GM21723 (cell line): ENCODE results near the gene FICD.
A peak's percentile ranks its signal among the peaks of the same experiment; 100 is the strongest.
"Not testable (repeated sequence)": the region's sequence is repeated elsewhere in the genome, so short reads cannot be mapped to it uniquely, and the experiment has no call there.

ENCODE experiments used
- ATAC-seq: cut with Tn5 transposase; IDR thresholded peaks from one replicate; pipeline ENCODE4 v1.9.1; 2021; ENCODE audit warnings: mild to moderate bottlenecking, moderate library complexity; ENCODE audit not compliant: unreplicated experiment

Gene FICD

GRCh38 chr12:108514973-108515814 is at the start of gene FICD:
Gene FICD, plus strand, starts transcription at chr12:108515277. Its CDS starts 1,696 bp downstream, at chr12:108516973.
- peak; percentile 74 for ATAC-seq

DNA sequence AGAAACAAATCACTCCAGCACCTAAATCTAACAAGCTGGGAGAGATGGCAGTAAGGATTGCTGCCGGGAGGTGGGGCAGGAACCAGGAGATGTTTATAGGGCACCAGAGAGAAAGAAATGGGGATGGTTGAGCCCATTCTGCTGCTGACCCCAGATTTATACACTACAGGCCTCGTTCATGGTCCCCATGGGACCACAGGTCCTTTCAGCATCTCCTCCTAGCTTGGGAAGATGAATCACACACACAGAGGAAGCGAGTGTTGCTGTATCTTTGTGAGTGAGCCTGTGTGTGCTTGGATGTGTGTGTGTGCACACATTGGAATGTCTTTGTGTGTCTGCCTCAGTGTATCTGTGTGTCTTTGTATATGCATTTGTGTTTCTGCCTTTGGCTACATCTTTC is 49.7 kb upstream of the FICD start:
- no peak for ATAC-seq

DNA sequence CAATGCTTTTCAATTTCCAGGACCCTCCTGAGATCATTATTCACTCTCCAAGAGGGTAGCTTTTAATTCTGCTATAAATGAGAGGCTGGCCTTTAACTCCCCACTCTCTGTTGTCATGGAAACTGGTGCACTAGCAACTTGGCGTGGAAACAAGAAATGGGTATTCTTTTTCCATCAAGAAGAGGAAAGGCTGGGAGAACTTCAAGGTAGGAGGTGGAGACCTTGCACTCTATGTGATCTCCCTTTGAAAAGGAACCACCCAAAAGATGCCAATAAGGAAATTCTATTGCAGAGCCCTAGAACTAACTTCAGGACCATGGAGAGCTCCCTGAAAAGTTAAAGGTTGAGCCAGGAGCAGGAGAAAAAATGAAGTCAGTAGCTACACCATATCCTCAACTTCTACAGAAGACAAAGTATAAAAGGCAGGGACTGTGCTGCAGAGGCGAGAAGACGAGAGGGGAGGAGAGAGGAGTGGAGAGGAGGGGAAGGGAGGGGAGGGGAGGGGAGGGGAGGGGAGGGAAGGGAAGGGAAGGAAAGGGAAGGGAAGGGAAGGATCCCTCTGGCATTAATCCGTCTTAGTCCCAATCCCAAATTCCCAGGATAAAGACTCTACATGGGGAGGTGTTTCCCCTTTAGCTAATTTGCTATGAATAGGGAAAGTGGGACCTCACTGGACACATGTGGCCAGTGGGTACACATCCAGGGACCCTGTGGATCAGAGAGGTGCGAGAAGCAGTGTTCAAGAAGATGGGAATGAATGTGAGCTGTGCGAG is 46.7 kb upstream of the FICD start:
- ATAC-seq: no peak

DNA sequence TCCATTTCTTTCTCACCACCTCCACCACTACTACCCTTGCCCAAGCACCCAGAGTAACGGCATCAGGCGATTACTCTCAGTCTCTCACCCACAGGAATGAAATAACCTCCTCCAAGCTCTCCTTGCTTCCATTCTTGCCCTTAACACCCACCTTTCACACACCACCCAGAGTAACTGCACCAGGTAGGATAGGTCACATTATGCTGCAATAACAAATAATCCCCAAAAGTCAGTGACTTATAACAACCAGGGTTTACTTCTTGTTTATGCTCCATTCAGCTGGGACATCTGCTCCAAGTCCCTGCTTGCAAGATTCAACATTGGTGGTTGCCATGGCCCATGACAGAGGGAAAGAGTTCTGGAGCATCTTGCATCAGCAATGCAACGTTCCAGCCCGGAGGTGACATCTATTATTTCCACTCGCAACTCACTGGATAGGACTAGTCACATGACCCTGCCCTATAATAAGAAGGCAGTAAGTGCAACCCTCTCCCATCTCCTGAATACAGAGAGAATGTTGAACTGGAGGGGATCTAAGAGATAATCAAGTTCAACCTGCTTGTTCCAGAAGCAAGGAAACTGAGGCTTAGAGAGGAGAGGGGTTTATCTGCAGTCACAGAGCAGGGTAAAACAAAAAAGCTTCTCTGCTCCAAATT is 41.5 kb upstream of the FICD start:
- ATAC-seq: no peak

- ATAC-seq: no peak
These were observed 39.7 kb upstream of the FICD start for GRCh38 chr12:108475396-108475795.

GRCh38 chr12:108477055-108477880 is 37.8 kb upstream of the FICD start:
- ATAC-seq: no peak

- ATAC-seq: no peak
These were observed 37.2 kb upstream of the FICD start for GRCh38 chr12:108477881-108478259.

DNA sequence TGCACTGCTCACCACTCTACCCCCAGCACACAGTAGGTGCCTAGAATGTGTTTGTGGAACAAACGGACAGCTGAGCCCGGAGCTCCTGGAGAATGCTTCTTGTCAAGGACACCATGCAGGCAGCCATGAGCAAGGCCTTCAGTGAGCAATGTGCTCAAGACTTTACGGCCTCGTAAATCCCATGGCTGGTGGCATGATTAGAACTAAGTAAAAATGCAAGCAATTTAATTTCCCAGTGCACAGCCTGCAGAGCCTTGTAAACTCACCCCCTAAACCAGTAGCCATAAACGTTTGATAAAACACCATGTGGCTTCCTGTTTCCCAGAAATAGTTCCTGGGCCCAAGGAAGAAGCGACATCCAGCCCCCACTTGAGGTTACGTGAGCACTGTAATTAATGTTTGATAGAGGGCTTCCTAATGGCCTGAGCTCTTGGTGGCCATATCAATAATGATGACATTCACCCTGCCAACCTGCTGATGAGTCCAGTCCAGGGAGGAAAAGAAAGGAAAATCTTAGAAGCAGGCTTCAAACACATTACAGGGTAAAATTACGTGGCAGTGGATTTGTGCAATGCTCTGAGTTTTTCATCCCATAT is 36.4 kb upstream of the FICD start:
- ATAC-seq: no peak

GRCh38 chr12:108479364-108480070 is 35.6 kb upstream of the FICD start:
- no peak for ATAC-seq

DNA sequence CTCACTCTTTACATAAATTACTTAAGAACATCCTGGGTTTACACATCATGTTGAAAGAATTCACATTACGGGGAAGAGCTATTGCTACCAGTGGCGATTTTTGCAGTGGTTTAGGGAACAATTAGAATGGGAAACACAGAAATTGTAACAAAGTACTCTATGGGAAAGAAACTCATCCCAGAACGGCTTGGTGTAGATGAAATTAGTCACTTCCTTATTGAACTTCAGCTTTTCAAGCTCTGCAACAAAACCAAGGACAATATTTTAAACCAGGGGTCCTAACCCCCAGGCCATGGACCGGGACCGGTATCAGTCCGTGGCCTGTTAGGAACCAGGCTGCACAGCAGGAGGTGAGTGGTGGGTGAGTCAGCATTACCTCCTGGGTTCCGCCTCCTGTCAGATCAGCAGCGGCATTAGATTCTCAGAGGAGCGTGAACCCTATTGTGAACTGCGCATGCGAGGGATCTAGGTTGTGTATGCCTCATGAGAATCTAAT is 32.3 kb upstream of the FICD start:
- no peak for ATAC-seq

DNA sequence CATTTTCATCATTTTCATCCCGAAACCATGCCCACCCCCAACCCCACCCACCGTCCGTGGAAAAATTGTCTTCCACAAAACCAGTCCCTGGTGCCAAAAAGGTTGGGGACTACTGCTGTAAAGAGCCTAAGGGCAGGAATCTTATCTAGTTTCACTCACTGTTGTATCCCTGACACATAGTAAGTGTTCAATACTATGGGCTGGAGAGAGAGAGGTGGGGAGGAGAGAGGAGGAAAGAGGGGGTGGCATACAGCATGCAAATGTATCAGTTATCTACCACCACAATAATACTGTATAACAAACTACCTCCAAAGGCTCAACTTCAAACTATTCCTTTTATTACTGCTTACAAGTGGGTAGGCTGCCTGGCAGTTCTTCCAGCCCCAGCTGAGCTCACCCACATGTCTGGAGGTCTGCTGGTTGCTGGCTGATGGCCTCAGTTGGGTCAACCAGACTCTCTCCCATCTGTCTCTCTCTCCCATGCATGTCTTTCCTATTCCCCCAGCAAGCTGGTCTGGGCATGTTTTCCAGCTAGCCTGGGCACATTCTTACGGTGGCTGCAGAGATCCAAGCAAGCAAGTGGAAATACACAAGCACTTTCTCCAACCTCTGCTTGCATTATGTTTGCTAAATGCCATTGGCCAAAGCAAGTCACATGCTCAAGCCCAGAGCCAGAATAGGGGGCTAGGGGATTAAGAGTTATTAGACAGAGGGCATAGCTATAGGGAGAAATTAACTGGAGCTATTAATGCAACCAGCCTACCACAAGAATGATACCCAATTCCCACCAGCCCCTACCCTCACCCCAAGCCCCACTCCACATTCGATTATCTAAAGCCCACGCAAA is 31.6 kb upstream of the FICD start:
- no peak for ATAC-seq

GRCh38 chr12:108484431-108484830 is 30.6 kb upstream of the FICD start:
- no peak for ATAC-seq

- no peak for ATAC-seq
These were observed 30.2 kb upstream of the FICD start for GRCh38 chr12:108484845-108485244.

- not testable (repeated sequence) for ATAC-seq
These were observed 29.7 kb upstream of the FICD start for GRCh38 chr12:108485371-108485770.

DNA sequence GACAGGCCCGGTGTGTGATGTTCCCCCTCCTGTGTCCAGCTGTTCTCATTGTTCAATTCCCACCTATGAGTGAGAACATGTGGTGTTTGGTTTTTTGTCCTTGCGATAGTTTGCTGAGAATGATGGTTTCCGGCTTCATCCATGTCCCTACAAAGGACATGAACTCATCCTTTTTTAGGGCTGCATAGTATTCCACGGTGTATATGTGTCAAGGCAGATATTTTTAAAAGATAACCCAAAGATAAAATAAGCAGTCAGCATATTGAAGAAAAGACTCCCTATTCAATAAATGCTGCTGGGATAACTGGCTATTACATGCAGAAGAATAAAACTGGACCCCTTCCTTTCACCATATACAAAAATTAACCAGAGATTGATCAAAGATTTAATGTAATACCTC is 28.0 kb upstream of the FICD start:
- not testable (repeated sequence) for ATAC-seq

- no peak for ATAC-seq
These were observed 23.8 kb upstream of the FICD start for GRCh38 chr12:108491256-108491655.

DNA sequence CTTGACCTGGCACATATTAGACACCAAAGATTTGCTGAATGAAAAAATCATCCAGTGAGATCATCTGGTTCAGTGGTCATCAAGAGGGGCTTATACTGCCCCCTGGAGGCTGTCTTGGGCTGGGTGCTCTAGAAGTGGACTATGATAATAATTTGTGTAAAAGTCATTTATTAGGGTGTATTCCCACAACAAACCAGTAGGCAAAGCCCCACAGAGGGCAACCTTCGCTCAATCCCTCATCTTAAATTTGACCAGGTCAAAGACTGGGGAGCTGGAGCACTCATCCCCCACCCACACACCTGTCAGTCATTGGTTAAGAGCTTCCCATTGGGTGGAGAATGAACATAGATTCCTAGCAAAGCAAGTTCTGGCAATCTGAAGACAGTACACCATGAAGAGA is 20.0 kb upstream of the FICD start:
- ATAC-seq: no peak

DNA sequence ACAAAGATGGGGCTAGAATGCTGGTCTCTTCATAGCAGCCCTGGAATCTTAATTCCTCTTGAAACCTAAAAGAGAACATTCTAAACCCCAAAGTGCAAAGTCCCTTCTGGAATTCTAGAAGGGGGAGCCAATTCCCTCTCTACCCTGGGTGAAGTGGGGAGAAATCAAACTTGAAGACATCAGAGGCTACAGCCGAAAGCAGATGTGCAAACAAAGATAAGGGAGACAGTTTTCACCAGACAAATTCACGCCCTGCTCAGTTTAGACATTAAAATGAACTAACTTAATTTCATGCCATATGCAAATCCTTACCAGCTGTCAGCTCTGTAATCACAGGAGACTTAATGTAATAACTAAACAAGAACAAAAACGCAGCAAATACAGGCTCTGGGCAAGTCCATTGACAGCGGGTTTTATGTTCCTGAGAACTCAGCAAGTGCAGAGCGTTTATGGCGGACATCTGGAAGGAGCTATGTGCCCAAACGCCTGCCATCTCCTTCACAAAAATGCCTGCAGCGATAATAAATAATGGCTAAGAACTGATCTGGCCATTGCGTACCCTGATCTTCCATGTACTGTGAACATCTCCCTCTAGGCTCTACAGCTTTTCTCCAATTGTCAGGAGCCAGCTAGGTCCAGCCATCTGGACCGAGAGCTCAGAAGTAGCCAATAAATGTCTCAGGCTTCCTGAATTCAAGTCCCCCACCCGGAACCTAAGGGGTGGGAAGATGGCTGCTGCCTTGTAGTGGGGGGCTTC is 19.1 kb upstream of the FICD start:
- ATAC-seq: no peak
